ENCODE measurements around the gene MRPS18A. TPM values are rescaled to one million over a fixed set of nuclear protein-coding genes. Genes with fewer than 3 reads are reported as not detected.

MRPS18A gene
- total RNA-seq, 1 donor from 2014 or later, result 56.4 TPM

DNA sequence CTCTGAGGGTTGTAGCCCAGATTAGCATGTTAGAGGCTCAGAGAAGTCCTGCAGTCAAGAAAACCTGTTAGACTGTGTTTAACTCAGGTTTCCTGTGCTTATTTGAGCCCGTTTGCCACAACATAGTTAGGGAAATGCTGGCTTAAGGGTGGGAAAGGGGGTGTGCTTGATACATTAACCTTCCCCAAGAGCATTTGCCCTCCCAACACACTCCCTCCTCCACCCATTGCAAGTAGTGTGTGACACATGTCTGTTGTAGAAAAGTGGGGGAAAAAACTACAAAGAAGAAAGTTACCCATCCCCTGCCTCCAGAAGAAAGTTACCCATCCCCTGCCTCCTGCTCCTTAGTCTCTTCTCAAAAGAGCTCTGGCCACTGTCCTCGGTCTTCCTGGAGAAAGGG is 36.8 kb upstream of the MRPS18A start:
- no peak for TF ChIP-seq CTCF (conservative IDR thresholded peaks at IDR 0.05; ENCODE audit: low read depth, low read length)
- no peak overlapping the region for H3K4me3 ChIP-seq (ENCODE audit: low read depth, low read length)
- DNase-seq (ENCODE audit: low read depth), result no peak

GRCh38 chr6:43723737-43724295 is 36.2 kb upstream of the MRPS18A start:
- TF ChIP-seq CTCF (conservative IDR thresholded peaks at IDR 0.05; ENCODE audit: low read depth, low read length), result peak; percentile 81
- H3K4me3 ChIP-seq (ENCODE audit: low read depth, low read length), result no peak overlapping the region
- no peak for DNase-seq (ENCODE audit: low read depth)

GRCh38 chr6:43722920-43723545 is 35.4 kb upstream of the MRPS18A start:
- TF ChIP-seq CTCF (conservative IDR thresholded peaks at IDR 0.05; ENCODE audit: low read depth, low read length), result no peak
- no peak overlapping the region for H3K4me3 ChIP-seq (ENCODE audit: low read depth, low read length)
- no peak for DNase-seq (ENCODE audit: low read depth)

GRCh38 chr6:43720999-43721398 is 33.4 kb upstream of the MRPS18A start:
- H3K4me3 ChIP-seq (ENCODE audit: low read depth, low read length), result no peak overlapping the region
- DNase-seq (ENCODE audit: low read depth), result no peak
- TF ChIP-seq CTCF (conservative IDR thresholded peaks at IDR 0.05; ENCODE audit: low read depth, low read length), result no peak

- no peak for DNase-seq (ENCODE audit: low read depth)
- no peak for TF ChIP-seq CTCF (conservative IDR thresholded peaks at IDR 0.05; ENCODE audit: low read depth, low read length)
- H3K4me3 ChIP-seq (ENCODE audit: low read depth, low read length), result no peak overlapping the region
Measured at GRCh38 chr6:43719511-43719910, 31.9 kb upstream of the MRPS18A start.

DNA sequence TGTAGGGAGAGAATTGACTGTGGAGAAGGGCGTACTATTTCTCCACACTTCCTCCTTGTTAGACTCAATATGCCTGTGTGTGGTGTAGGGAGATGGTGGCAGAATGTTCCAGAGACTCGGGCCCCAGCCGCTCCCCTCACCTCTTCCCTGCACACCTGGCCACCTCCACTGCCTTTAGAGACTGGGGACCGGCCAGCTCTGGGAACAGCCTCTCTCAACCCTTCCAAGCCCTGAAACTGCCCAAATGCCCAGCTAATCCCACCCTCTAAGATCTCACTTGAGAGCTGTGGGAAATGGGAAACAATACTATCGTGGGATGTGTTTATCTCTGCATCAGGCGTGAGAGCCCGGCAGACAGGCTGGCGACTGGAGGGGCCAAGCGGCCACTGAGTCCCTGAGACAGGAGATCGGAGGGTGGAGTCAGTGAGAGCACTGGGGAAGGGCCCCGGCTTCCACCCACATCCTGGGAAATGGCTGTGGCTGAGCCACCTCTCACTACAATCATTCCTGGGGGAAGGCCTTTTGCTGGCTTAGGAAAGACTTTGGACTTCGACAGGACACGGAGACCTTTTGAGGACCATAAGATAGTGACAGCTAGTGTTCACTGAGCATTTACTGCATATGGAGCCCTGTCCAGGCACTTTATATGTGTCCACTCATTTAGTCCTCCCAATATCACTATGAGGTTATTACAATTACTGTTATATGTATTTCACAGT is 31.0 kb upstream of the MRPS18A start:
- DNase-seq (ENCODE audit: low read depth), result no peak
- H3K4me3 ChIP-seq (ENCODE audit: low read depth, low read length), result no peak overlapping the region
- TF ChIP-seq CTCF (conservative IDR thresholded peaks at IDR 0.05; ENCODE audit: low read depth, low read length), result no peak
